ENCODE results near the gene NRXN3.

NRXN3 gene

DNA sequence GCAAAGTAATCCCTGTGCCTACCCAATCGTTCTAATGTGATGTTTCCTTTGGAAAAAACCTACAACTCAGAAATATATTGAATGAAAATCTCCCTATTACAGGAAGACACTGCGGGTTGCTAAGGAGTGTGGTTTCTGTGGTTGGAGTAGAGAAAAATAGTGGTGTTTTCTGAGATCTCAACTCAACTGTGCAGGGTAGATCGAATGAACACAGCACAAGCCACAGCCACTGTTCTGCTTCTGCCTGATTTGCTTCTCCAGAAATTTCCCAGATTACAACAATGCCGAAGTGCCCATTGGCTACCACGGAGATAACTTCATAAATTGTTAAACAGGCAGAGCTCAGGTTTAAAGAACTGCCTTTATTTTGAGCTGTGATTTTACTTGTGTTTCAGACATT is 1560.8 kb downstream of the NRXN3 start:
- 93 to 95% methylated on average over 4 to 5 of the region's 5 CpGs for WGBS, 2 experiments
- Histone ChIP-seq H3K9me3 (ENCODE audit: control insufficient read depth, low read length) (no peaks in the 10 kb centered on the region), H3K4me1 (ENCODE audit: control insufficient read depth, insufficient read depth, low read length) (no peaks in the 10 kb centered on the region), H3K36me3 (ENCODE audit: control insufficient read depth, insufficient read depth, low read length) (no peaks in the 10 kb centered on the region), H3K27ac (ENCODE audit: insufficient read depth, low read depth, low read length, poor library complexity, severe bottlenecking) (no peak overlapping the region), H3K4me3 (ENCODE audit: insufficient read depth, low read depth, low read length) (no peak overlapping the region), H3K27me3 (ENCODE audit: control insufficient read depth, insufficient read depth, low read length, poor library complexity, severe bottlenecking) (no peaks in the 10 kb centered on the region)

DNA sequence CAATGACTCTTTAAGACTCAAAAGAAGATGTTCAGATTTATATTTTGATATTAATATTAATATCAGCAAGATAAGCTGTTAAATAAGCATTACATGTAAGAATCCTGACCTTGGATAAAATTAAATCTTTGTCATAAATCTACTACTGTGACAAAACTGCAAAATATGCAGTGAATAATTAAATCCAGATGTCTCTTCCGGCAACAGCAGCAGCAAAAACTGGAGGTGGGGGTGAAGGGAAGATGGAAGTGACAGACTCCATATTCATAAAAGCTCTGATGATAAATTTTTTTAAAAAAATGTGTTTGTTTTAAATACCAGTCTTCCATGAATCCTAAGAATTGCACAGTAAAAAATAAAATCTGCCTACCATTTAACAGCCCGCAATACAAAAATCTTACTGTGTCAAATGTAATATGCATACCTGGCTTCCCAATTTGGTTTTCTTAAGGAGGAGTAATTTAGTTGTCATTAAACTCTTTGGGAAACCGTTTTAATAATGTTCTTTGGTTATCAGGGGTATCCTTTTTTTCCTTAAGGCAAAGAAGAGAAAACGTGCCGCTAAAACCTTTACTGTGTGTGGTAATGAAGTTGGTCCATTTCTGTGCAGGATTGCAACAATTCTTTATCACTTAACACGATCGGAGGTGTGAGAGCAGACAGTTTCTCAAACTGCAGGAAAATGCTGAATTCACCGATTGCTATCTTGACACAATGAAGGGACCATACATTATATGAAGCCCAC is 1562.9 kb downstream of the NRXN3 start:
- no peak overlapping the region for H3K4me3 ChIP-seq (ENCODE audit: insufficient read depth, low read depth, low read length)
- 91 to 94% methylated on average over 7 to 8 of the region's 8 CpGs for WGBS, 2 experiments
- no peaks in the 10 kb centered on the region for H3K9me3 ChIP-seq (ENCODE audit: control insufficient read depth, low read length)
- no peak overlapping the region for H3K27ac ChIP-seq (ENCODE audit: insufficient read depth, low read depth, low read length, poor library complexity, severe bottlenecking)
- H3K27me3 ChIP-seq (ENCODE audit: control insufficient read depth, insufficient read depth, low read length, poor library complexity, severe bottlenecking): no peaks in the 10 kb centered on the region
- no peaks in the 10 kb centered on the region for H3K4me1 ChIP-seq (ENCODE audit: control insufficient read depth, insufficient read depth, low read length)
- H3K36me3 ChIP-seq (ENCODE audit: control insufficient read depth, insufficient read depth, low read length): no peaks in the 10 kb centered on the region

DNA sequence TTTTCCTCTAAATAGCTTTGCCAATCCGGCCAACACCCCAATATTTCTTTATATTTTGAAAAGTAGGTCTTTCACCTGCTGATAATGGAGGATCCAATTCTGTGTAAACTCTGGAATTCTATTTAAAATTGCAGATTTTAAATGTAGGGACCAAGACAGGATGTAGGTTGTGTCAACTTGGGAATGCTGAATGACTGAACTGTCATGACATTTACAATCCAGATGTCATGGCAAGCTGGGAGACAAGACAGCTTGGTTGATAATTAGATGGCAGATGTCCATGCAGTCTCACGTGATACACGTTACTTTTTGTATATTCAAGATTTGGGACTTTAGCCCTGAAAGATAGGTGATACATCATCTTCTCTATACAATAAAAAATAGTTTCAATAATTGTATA is 1564.0 kb downstream of the NRXN3 start:
- no peaks in the 10 kb centered on the region for H3K36me3 ChIP-seq (ENCODE audit: control insufficient read depth, insufficient read depth, low read length)
- WGBS, 2 experiments: 89 to 100% methylated on average over 2 to 3 of the region's 3 CpGs
- H3K9me3 ChIP-seq (ENCODE audit: control insufficient read depth, low read length): no peaks in the 10 kb centered on the region
- no peak overlapping the region for H3K4me3 ChIP-seq (ENCODE audit: insufficient read depth, low read depth, low read length)
- H3K4me1 ChIP-seq (ENCODE audit: control insufficient read depth, insufficient read depth, low read length): no peaks in the 10 kb centered on the region
- no peak overlapping the region for H3K27ac ChIP-seq (ENCODE audit: insufficient read depth, low read depth, low read length, poor library complexity, severe bottlenecking)
- no peaks in the 10 kb centered on the region for H3K27me3 ChIP-seq (ENCODE audit: control insufficient read depth, insufficient read depth, low read length, poor library complexity, severe bottlenecking)

DNA sequence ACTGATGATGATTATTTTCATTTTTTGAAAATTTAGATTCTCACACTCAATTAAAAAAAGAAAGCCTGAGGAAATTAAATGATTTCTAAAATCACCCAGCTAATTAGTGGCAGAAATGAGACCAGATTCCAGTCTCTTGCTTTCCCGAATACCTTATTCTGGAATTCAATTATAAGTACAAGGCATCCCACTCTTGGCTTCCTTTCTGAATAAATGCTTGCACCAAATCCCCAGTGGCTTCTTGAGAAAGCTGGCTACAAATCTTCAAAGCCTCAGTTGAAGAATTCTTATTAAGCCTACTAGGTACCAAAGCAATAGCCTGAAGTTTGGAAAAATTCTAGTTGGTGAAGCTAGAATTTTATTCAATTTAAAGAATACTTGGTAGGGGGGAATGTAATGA is 1564.5 kb downstream of the NRXN3 start:
- Histone ChIP-seq H3K4me1 (ENCODE audit: control insufficient read depth, insufficient read depth, low read length) (no peaks in the 10 kb centered on the region), H3K4me3 (ENCODE audit: insufficient read depth, low read depth, low read length) (no peak overlapping the region), H3K9me3 (ENCODE audit: control insufficient read depth, low read length) (no peaks in the 10 kb centered on the region), H3K27me3 (ENCODE audit: control insufficient read depth, insufficient read depth, low read length, poor library complexity, severe bottlenecking) (no peaks in the 10 kb centered on the region), H3K27ac (ENCODE audit: insufficient read depth, low read depth, low read length, poor library complexity, severe bottlenecking) (no peak overlapping the region), H3K36me3 (ENCODE audit: control insufficient read depth, insufficient read depth, low read length) (no peaks in the 10 kb centered on the region)
- WGBS, 2 experiments: 89 to 93% methylated on average over 1 of the region's 1 CpG

DNA sequence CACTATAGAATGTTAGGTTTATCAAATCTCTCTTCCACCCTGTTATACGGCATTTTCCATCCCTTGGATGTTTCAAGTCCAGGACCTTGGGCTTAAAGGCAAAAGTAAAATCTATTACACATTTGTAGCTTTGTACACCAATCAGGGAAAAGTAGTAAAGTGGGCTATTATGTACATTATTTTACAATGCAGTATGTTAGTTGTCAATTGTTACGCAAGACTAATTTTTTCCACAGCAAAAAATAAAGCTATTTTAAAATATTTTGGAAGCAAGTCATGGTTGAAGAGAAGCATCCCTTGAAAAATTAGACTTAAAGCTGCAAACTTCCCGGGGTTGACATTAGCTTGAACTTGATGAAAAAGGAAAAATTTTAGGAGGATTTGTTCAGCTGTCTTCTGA is 1564.9 kb downstream of the NRXN3 start:
- Histone ChIP-seq H3K36me3 (ENCODE audit: control insufficient read depth, insufficient read depth, low read length) (no peaks in the 10 kb centered on the region), H3K9me3 (ENCODE audit: control insufficient read depth, low read length) (no peaks in the 10 kb centered on the region), H3K4me3 (ENCODE audit: insufficient read depth, low read depth, low read length) (no peak overlapping the region), H3K4me1 (ENCODE audit: control insufficient read depth, insufficient read depth, low read length) (no peaks in the 10 kb centered on the region), H3K27ac (ENCODE audit: insufficient read depth, low read depth, low read length, poor library complexity, severe bottlenecking) (no peak overlapping the region), H3K27me3 (ENCODE audit: control insufficient read depth, insufficient read depth, low read length, poor library complexity, severe bottlenecking) (no peaks in the 10 kb centered on the region)
- 94% methylated on average over 1 to 2 of the region's 3 CpGs for WGBS, 2 experiments

DNA sequence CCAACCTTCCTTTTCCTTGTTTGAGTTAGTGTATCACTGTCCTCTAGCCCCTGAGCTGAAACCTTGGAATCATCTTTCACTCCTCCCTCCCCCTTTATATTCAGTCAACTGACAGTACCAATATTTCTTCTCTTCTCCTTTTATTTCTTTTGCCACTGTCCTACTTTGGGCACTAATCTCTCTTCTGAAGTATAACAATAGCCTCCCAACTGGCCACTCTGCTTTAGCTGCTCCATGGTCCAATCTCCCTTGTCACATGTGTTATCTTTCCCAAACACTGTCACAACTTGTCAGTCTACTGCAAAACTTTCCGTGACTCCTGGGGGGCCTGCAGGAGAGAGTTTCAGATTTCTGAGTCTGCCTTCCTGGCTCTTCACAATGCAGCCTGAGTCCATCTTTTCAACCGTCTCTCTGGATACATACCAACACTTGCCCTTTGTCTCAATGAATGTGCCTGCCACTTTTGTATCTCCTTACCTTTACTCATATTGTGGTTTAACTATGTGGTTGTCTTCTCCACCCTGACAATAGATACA is 1570.0 kb downstream of the NRXN3 start:
- no peak overlapping the region for H3K4me3 ChIP-seq (ENCODE audit: insufficient read depth, low read depth, low read length)
- H3K9me3 ChIP-seq (ENCODE audit: control insufficient read depth, low read length): no peaks in the 10 kb centered on the region
- H3K36me3 ChIP-seq (ENCODE audit: control insufficient read depth, insufficient read depth, low read length): no peaks in the 10 kb centered on the region
- H3K27me3 ChIP-seq (ENCODE audit: control insufficient read depth, insufficient read depth, low read length, poor library complexity, severe bottlenecking): no peaks in the 10 kb centered on the region
- no peaks in the 10 kb centered on the region for H3K4me1 ChIP-seq (ENCODE audit: control insufficient read depth, insufficient read depth, low read length)
- no peak overlapping the region for H3K27ac ChIP-seq (ENCODE audit: insufficient read depth, low read depth, low read length, poor library complexity, severe bottlenecking)
- WGBS, 2 experiments: 23 to 28% methylated on average over 2 of the region's 2 CpGs

DNA sequence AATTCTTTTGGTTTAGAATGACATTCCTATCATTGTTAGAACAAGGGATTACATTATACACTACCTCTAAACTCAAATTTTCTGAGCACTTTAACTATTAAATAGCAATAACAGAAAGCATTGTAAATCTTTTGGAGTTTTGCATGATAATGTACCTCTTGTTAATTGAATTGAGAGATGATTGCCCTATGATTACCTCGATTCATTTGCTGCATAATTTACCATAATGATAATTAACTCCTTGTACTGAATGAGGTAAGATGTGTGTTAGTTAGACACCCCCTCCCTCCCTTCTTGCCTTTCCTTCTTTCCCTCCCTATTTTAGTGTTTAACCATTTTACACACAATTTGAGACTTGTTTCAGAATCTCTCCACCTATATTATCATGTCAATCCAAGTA is 1572.0 kb downstream of the NRXN3 start:
- H3K4me3 ChIP-seq (ENCODE audit: insufficient read depth, low read depth, low read length): no peak overlapping the region
- no peaks in the 10 kb centered on the region for H3K4me1 ChIP-seq (ENCODE audit: control insufficient read depth, insufficient read depth, low read length)
- H3K9me3 ChIP-seq (ENCODE audit: control insufficient read depth, low read length): no peaks in the 10 kb centered on the region
- H3K36me3 ChIP-seq (ENCODE audit: control insufficient read depth, insufficient read depth, low read length): no peaks in the 10 kb centered on the region
- H3K27ac ChIP-seq (ENCODE audit: insufficient read depth, low read depth, low read length, poor library complexity, severe bottlenecking): no peak overlapping the region
- no peaks in the 10 kb centered on the region for H3K27me3 ChIP-seq (ENCODE audit: control insufficient read depth, insufficient read depth, low read length, poor library complexity, severe bottlenecking)
- 83% methylated on average over 1 of the region's 1 CpG; no CpG with 5 or more reads in 1 of the 2 experiments for WGBS, 2 experiments

DNA sequence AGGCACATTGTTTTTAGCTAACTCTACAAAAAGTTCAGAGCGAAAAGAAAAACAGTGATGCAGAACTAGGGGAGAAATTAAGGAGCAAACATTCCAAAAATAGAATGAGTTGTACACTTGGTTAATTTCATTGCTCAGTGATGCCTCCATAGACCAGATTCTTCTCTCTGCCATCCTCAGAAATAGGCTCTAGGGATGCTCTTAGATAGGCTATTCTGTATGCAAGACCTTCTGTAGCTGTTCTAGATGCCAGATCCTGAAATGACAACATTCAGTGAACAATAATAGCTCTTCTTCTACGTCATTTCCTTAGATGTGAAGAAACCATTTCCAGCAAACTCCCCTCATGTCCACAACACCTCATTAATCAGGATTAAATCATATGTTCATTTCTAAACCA is 1574.9 kb downstream of the NRXN3 start:
- Histone ChIP-seq H3K36me3 (ENCODE audit: control insufficient read depth, insufficient read depth, low read length) (no peaks in the 10 kb centered on the region), H3K27ac (ENCODE audit: insufficient read depth, low read depth, low read length, poor library complexity, severe bottlenecking) (no peak overlapping the region), H3K4me3 (ENCODE audit: insufficient read depth, low read depth, low read length) (no peak overlapping the region), H3K4me1 (ENCODE audit: control insufficient read depth, insufficient read depth, low read length) (no peaks in the 10 kb centered on the region), H3K9me3 (ENCODE audit: control insufficient read depth, low read length) (no peaks in the 10 kb centered on the region), H3K27me3 (ENCODE audit: control insufficient read depth, insufficient read depth, low read length, poor library complexity, severe bottlenecking) (no peaks in the 10 kb centered on the region)
- 93 to 100% methylated on average over 2 of the region's 2 CpGs for WGBS, 2 experiments

DNA sequence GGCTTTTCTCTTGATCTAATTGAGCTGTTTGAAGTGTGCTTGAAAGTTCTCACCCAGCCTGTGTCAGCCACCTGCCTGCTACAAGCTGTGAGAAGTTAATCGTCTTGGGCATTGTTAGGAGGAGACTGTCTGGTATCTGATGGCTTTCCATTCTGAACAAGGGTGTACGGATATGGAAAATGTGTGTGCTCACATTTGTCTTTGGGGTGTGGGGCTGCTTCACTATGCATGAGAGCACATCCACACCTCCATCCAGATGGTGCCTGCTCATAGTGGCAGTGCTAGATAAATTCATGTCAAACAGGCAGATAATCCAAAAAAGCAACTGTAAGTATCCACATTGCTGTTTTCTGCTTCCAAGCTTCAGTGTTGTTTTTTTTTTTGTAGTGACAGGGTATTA is 1578.9 kb downstream of the NRXN3 start:
- H3K27ac ChIP-seq (ENCODE audit: insufficient read depth, low read depth, low read length, poor library complexity, severe bottlenecking): no peak overlapping the region
- no peaks in the 10 kb centered on the region for H3K4me1 ChIP-seq (ENCODE audit: control insufficient read depth, insufficient read depth, low read length)
- H3K9me3 ChIP-seq (ENCODE audit: control insufficient read depth, low read length): no peaks in the 10 kb centered on the region
- H3K4me3 ChIP-seq (ENCODE audit: insufficient read depth, low read depth, low read length): no peak overlapping the region
- H3K36me3 ChIP-seq (ENCODE audit: control insufficient read depth, insufficient read depth, low read length): no peaks in the 10 kb centered on the region
- no peaks in the 10 kb centered on the region for H3K27me3 ChIP-seq (ENCODE audit: control insufficient read depth, insufficient read depth, low read length, poor library complexity, severe bottlenecking)
- WGBS, 2 experiments: 90 to 98% methylated on average over 2 of the region's 2 CpGs

DNA sequence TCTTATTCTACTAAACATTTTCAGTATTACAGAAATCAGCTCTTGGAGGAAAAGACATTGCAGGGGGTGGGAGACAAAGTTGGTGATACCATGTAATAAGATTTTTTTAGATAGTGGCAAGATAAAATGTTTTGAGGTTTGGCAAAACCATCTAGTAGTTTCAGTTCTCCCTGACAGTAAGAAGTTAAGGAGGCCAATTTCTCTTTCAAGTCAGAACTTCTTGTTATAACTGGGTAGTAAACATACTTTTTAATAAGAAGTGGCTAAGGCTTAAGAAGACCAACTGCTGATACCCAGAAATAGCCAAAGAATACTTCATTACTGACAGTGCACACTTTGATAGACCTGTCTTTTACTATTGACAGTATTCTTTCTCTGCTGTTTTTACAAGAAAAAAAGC is 1588.8 kb downstream of the NRXN3 start:
- Histone ChIP-seq H3K27ac (ENCODE audit: insufficient read depth, low read depth, low read length, poor library complexity, severe bottlenecking) (no peak overlapping the region), H3K4me1 (ENCODE audit: control insufficient read depth, insufficient read depth, low read length) (no peaks in the 10 kb centered on the region), H3K4me3 (ENCODE audit: insufficient read depth, low read depth, low read length) (no peak overlapping the region), H3K27me3 (ENCODE audit: control insufficient read depth, insufficient read depth, low read length, poor library complexity, severe bottlenecking) (no peaks in the 10 kb centered on the region), H3K36me3 (ENCODE audit: control insufficient read depth, insufficient read depth, low read length) (no peaks in the 10 kb centered on the region), H3K9me3 (ENCODE audit: control insufficient read depth, low read length) (no peaks in the 10 kb centered on the region)
